HCT116 (cell line): ENCODE results near the gene COMMD10. TPM values are rescaled to one million over a fixed set of nuclear protein-coding genes. Genes with fewer than 3 reads are reported as not detected.

Experiments
- ATAC-seq: fragments of 200-7000 bp; cut with Tn5 transposase; 2 replicates; pipeline ENCODE4 v1.9.1; 2020; ENCODE audit warnings: mild to moderate bottlenecking, moderate library complexity
- BruUV-seq: library from RNA; stranded (reverse); fragments of 400-500 nt; replicated peaks from 2 replicates; lab custom pipeline; 2021; lab: Mats Ljungman, UMichigan
- CTCF ChIA-PET: fragments of 300-600 bp; sonication (Branson Sonifier 250); formaldehyde crosslinking; loops from one replicate; lab custom pipeline; 2021; ENCODE audit warnings: antibody characterized with exemption; lab: Charles Lee
- POLR2A ChIA-PET: fragments of 300-600, 350-600 bp; sonication (Branson Sonifier 250); formaldehyde crosslinking; loops from one replicate; lab custom pipeline; 2021; ENCODE audit warnings: antibody characterized with exemption; lab: Charles Lee
- RAD21 ChIA-PET, 2 experiments: fragments of 300-600 bp; sonication (Branson Sonifier 250); formaldehyde crosslinking; loops; one replicate each; lab custom pipeline; 2023; ENCODE audit warnings: low total read pairs in 2 of 2; ENCODE audit not compliant: uncharacterized antibody in 2 of 2, unreplicated experiment in 2 of 2, low non-redundant PET in 1 of 2; lab: Charles Lee
- DNase-seq: peaks from one replicate; pipeline ENCODE4 v3.0.0-alpha.2; 2010; ENCODE audit warnings: low read depth, low spot score
- H2AFZ ChIP-seq: fragments of 200-600 bp; shearing (Covaris generic), sonication (generic); 2 replicates; pipeline ENCODE4 v1.6.1; 2017; ENCODE audit warnings: low read depth, mixed run types, mixed read lengths, antibody characterized with exemption, low read length; ENCODE audit not compliant: poor library complexity, severe bottlenecking
- H3K27ac ChIP-seq: 2 replicates; pipeline ENCODE4 v1.5.1; 2012; ENCODE audit warnings: low read depth, low read length
- H3K27me3 ChIP-seq: fragments of 200-600 bp; sonication (generic); 2 replicates; pipeline ENCODE4 v1.6.1; 2016; ENCODE audit warnings: mixed run types, low read length, mixed read lengths; ENCODE audit not compliant: insufficient read depth
- H3K36me3 ChIP-seq, 2 experiments: fragments of 200-500 bp in 1 of 2; fragments of 200-600 bp in 1 of 2; sonication (Bioruptor generic) in 1 of 2; sonication (generic) in 1 of 2; 2 replicates each; pipeline versions ENCODE4 v1.5.1 to v1.6.1; 2014 to 2016; ENCODE audit warnings: low read length in 2 of 2, inconsistent platforms in 1 of 2, mixed read lengths in 1 of 2, mixed run types in 1 of 2; ENCODE audit not compliant: insufficient read depth in 2 of 2, control insufficient read depth in 1 of 2
- H3K4me1 ChIP-seq, 2 experiments: fragments of 200-600 bp in 1 of 2; sonication (generic) in 1 of 2; 2 replicates each; pipeline versions ENCODE4 v1.5.1 to v1.6.1; 2012 to 2017; ENCODE audit warnings: low read length in 2 of 2, inconsistent platforms in 1 of 2, mild to moderate bottlenecking in 1 of 2, mixed read lengths in 1 of 2, mixed run types in 1 of 2, moderate library complexity in 1 of 2; ENCODE audit not compliant: insufficient read depth in 2 of 2, control insufficient read depth in 1 of 2
- H3K4me2 ChIP-seq: fragments of 200-600 bp; sonication (generic); 2 replicates; pipeline ENCODE4 v1.6.1; 2017; ENCODE audit warnings: mixed run types, low read length, mixed read lengths
- H3K4me3 ChIP-seq, 2 experiments: fragments of 200-600 bp in 1 of 2; sonication (generic) in 1 of 2; replicated peaks in 1 of 2; 2 replicates each; pipeline ENCODE4 v1.5.1; 2011 to 2016; ENCODE audit warnings: low read length in 2 of 2, control low read depth in 1 of 2, low read depth in 1 of 2, mild to moderate bottlenecking in 1 of 2, mixed read lengths in 1 of 2, mixed run types in 1 of 2
- H3K79me2 ChIP-seq: fragments of 200-600 bp; sonication (generic); 2 replicates; pipeline ENCODE4 v1.6.1; 2017; ENCODE audit warnings: mild to moderate bottlenecking, mixed run types, low read length, moderate library complexity, mixed read lengths; ENCODE audit not compliant: insufficient read depth
- H3K9ac ChIP-seq: fragments of 200-600 bp; sonication (generic); 2 replicates; pipeline ENCODE4 v1.6.1; 2016; ENCODE audit warnings: low read length, mixed read lengths
- H3K9me2 ChIP-seq: fragments of 200-600 bp; sonication (generic), shearing (Covaris generic); 2 replicates; pipeline ENCODE4 v1.6.1; 2017; ENCODE audit warnings: mixed run types, mild to moderate bottlenecking, moderate library complexity; ENCODE audit not compliant: insufficient read depth
- H3K9me3 ChIP-seq, 2 experiments: fragments of 200-500 bp in 1 of 2; fragments of 200-600 bp in 1 of 2; sonication (Bioruptor generic) in 1 of 2; sonication (generic) in 1 of 2; 2 replicates each; pipeline ENCODE4 v1.6.1; 2014 to 2017; ENCODE audit warnings: low read length in 2 of 2, mixed read lengths in 2 of 2, inconsistent platforms in 1 of 2, low read depth in 1 of 2, mild to moderate bottlenecking in 1 of 2, mixed run types in 1 of 2, moderate library complexity in 1 of 2; ENCODE audit not compliant: control insufficient read depth in 1 of 2, insufficient read depth in 1 of 2
- H4K20me1 ChIP-seq: fragments of 200-600 bp; sonication (generic), shearing (Covaris generic); 2 replicates; pipeline ENCODE4 v1.6.1; 2017; ENCODE audit warnings: mixed run types, mild to moderate bottlenecking, moderate library complexity; ENCODE audit not compliant: insufficient read depth
- CBX3 ChIP-seq: IDR thresholded peaks from 2 replicates; pipeline ENCODE4 v1.6.1; 2012; ENCODE audit warnings: low read depth
- EGR1 ChIP-seq: IDR thresholded peaks from 2 replicates; pipeline ENCODE4 v1.6.1; 2012; ENCODE audit warnings: low read depth
- FOSL1 ChIP-seq: IDR thresholded peaks from 2 replicates; pipeline ENCODE4 v1.6.1; 2012; ENCODE audit warnings: low read depth
- JUND ChIP-seq: IDR thresholded peaks from 2 replicates; pipeline ENCODE4 v1.6.1; 2012
- POLR2A ChIP-seq: IDR thresholded peaks from 2 replicates; pipeline ENCODE4 v1.7.0; 2011; ENCODE audit warnings: borderline replicate concordance; ENCODE audit not compliant: insufficient read depth, insufficient read length; ENCODE audit errors: extremely low read depth
- SIN3A ChIP-seq: IDR thresholded peaks from 2 replicates; pipeline ENCODE4 v1.6.1; 2012; ENCODE audit warnings: low read depth
- SP1 ChIP-seq: IDR thresholded peaks from 2 replicates; pipeline ENCODE4 v1.6.1; 2012; ENCODE audit warnings: low read depth
- SRF ChIP-seq: IDR thresholded peaks from 2 replicates; pipeline ENCODE4 v1.6.1; 2012; ENCODE audit warnings: low read depth
- TCF7L2 ChIP-seq: IDR thresholded peaks from 2 replicates; pipeline ENCODE4 v1.7.0; 2011; ENCODE audit warnings: borderline replicate concordance, inconsistent platforms; ENCODE audit not compliant: insufficient read depth, insufficient read length; ENCODE audit errors: extremely low read depth
- YY1 ChIP-seq: IDR thresholded peaks from 2 replicates; pipeline ENCODE4 v1.6.1; 2011; ENCODE audit warnings: low read length, low read depth, moderate library complexity, mild to moderate bottlenecking; ENCODE audit not compliant: insufficient replicate concordance; ENCODE audit errors: extremely low read depth
- ZFX ChIP-seq: fragments of 450-650 bp; IDR thresholded peaks from 2 replicates; pipeline ENCODE4 v1.6.1; 2017
- ZNF274 ChIP-seq: fragments of 200-500 bp; sonication (Bioruptor generic); IDR thresholded peaks from 2 replicates; pipeline ENCODE4 v1.6.1; 2014; ENCODE audit warnings: mild to moderate bottlenecking, low read depth, low read length, inconsistent platforms
- intact Hi-C: fragments of 100-400 bp; cut with micrococcal nuclease; formaldehyde crosslinking; loops from 2 replicates; pipeline ENCODE4 v1.10.0; 2022
- total RNA-seq: library from RNA; stranded (reverse); gene quantifications from one replicate; pipeline ENCODE4 v1.2.1, GENCODE V29; 2021; ENCODE audit not compliant: unreplicated experiment
- TF ChIP-seq, protein P1 (sequence below): IDR thresholded peaks from 2 replicates; pipeline ENCODE4 v1.6.1; 2012
- TF ChIP-seq, protein P2 (sequence below): IDR thresholded peaks from 2 replicates; pipeline ENCODE4 v1.6.1; 2012; ENCODE audit warnings: low read depth

Gene COMMD10
- total RNA-seq, 1 experiment from 2014 or later, result 35.3 TPM

DNA sequence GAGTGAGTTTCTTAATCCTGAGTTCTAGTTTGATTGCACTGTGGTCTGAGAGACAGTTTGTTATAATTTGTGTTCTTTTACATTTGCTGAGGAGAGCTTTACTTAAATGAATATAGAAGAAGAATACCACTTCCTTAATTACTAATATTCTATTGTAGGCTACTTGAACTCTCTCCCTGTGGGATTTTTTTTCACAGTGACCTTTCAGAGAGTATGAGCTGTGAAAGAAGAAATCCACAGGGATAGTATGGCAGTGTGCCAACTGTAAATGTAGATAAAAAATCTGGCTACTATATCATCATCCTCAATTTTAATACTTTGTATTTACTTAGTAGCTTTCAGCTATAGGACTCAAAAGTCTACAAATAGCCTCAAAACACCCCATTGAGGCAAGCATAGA is 67.3 kb downstream of the COMMD10 start (continued):
- TF ChIP-seq SIN3A, result no peak
- no peak for TF ChIP-seq POLR2A
- no peak for TF ChIP-seq TCF7L2
- no peak for TF ChIP-seq SRF
- TF ChIP-seq SP1, result no peak
- TF ChIP-seq EGR1, result no peak
- TF ChIP-seq, all 23 proteins: peak for 0

DNA sequence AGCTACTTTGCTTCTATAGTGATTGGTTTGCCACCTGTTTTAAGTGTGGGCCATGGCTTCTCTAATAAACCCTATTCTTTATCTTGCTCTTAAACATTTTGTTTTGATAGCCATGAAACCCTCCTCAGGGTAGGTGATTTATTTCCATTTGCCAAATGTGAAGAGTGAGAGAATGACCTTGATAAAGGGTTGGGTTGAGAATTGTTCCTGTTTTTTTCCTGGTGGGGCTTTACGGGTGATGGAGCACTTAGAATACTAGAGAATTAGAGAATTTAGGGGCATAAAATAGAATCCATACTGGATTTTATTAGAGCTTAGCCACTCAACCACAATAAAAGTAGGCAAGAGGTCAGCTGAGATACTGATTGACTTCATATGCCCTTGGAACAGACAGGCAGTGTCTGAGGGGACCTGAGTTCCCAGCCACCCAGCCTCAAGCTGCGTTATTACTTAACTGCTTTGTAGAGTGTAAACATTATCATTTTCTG is 68.9 kb downstream of the COMMD10 start:
- RAD21 ChIA-PET, result no interaction called here
- TF ChIP-seq ZFX (no peak), FOSL1 (no peak), YY1 (no peak), JUND (no peak), ZNF274 (no peak), CBX3 (no peak), TCF7L2 (no peak), POLR2A (no peak), SIN3A (no peak)
- TF ChIP-seq, protein P1, sequence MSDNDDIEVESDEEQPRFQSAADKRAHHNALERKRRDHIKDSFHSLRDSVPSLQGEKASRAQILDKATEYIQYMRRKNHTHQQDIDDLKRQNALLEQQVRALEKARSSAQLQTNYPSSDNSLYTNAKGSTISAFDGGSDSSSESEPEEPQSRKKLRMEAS, result no peak
- TF ChIP-seq, protein P2, sequence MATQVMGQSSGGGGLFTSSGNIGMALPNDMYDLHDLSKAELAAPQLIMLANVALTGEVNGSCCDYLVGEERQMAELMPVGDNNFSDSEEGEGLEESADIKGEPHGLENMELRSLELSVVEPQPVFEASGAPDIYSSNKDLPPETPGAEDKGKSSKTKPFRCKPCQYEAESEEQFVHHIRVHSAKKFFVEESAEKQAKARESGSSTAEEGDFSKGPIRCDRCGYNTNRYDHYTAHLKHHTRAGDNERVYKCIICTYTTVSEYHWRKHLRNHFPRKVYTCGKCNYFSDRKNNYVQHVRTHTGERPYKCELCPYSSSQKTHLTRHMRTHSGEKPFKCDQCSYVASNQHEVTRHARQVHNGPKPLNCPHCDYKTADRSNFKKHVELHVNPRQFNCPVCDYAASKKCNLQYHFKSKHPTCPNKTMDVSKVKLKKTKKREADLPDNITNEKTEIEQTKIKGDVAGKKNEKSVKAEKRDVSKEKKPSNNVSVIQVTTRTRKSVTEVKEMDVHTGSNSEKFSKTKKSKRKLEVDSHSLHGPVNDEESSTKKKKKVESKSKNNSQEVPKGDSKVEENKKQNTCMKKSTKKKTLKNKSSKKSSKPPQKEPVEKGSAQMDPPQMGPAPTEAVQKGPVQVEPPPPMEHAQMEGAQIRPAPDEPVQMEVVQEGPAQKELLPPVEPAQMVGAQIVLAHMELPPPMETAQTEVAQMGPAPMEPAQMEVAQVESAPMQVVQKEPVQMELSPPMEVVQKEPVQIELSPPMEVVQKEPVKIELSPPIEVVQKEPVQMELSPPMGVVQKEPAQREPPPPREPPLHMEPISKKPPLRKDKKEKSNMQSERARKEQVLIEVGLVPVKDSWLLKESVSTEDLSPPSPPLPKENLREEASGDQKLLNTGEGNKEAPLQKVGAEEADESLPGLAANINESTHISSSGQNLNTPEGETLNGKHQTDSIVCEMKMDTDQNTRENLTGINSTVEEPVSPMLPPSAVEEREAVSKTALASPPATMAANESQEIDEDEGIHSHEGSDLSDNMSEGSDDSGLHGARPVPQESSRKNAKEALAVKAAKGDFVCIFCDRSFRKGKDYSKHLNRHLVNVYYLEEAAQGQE, result no peak
- TF ChIP-seq, all 23 proteins: peak for 0
- ChIA-PET POLR2A (no interaction called here), CTCF (interaction anchor here (1.1 kb wide), 1 partner anchor 10 kb away, joined by 4 read pairs; no protein-coding TSS in a partner anchor)
- Histone ChIP-seq H3K9ac (no peak overlapping the region), H3K4me3 (no peak overlapping the region), H3K27ac (no peak overlapping the region), H3K27me3 (no peaks in the 10 kb centered on the region), H4K20me1 (no peaks in the 10 kb centered on the region), H3K79me2 (no peaks in the 10 kb centered on the region), H2AFZ (no peak overlapping the region), H3K9me3 (no peaks in the 10 kb centered on the region), H3K4me2 (no peak overlapping the region), H3K9me2 (no peaks in the 10 kb centered on the region), H3K4me1 (no peaks in the 10 kb centered on the region), H3K36me3 (no peaks in the 10 kb centered on the region)
- no TSS peak for BruUV-seq
- ATAC-seq, result no peak
- intact Hi-C loops, result no loop called here
- no peak for DNase-seq
